CD8-positive, alpha-beta memory T cell (primary cell): Measurements from ENCODE around the gene ZSCAN20. TPM values are rescaled to one million over a fixed set of nuclear protein-coding genes. Genes with fewer than 3 reads are reported as not detected.

Experiments
- polyA plus RNA-seq: library from polyadenylated mRNA; unstranded; fragments of 300-500 nt; fragmentation: Illumina TruSeq; gene quantifications from one replicate; pipeline ENCODE4 v1.2.3, GENCODE V29; 2021
- total RNA-seq, 2 experiments: library from RNA; stranded (reverse); gene quantifications; one replicate each; pipeline ENCODE4 v1.2.3, GENCODE V29; 2021

The ZSCAN20 gene
- total and polyA plus RNA-seq, 3 experiments from 2014 or later, result 1.4 to 3.6 (median 3.3) TPM

Other genes starting within 250 kb of the ZSCAN20 start
- 1 to 10 TPM; 8.5 to 9.9 TPM for gene ZNF362, start 216.2 kb upstream of the ZSCAN20 start, total RNA-seq
- gene ZNF362, start 216.2 kb upstream of the ZSCAN20 start, polyA plus RNA-seq, result 26.4 TPM
- not detected for gene A3GALT2, start 151.5 kb upstream of the ZSCAN20 start, total RNA-seq
- gene A3GALT2, start 151.5 kb upstream of the ZSCAN20 start, polyA plus RNA-seq, result not detected
- 10 to 100 TPM; 25.5 to 25.8 TPM for gene PHC2, start 41.5 kb upstream of the ZSCAN20 start, total RNA-seq
- gene PHC2, start 41.5 kb upstream of the ZSCAN20 start, polyA plus RNA-seq, result 34.2 TPM